RWPE2 (cell line): Measurements from ENCODE around the gene KDELR1.

ENCODE experiments used
- ATAC-seq: fragments of 200-7000 bp; cut with Tn5 transposase; 3 replicates; pipeline ENCODE4 v1.9.1; 2021; ENCODE audit warnings: low read depth
- DNase-seq: peaks from one replicate; pipeline ENCODE4 v3.0.0-alpha.2; 2020; ENCODE audit warnings: low spot score
- H3K27ac ChIP-seq: fragments of 450-650 bp; 2 replicates; pipeline ENCODE4 v1.5.1; 2017; ENCODE audit warnings: mild to moderate bottlenecking; ENCODE audit not compliant: poor library complexity, severe bottlenecking
- H3K27me3 ChIP-seq: fragments of 250-450 bp; sonication (Bioruptor Pico); 2 replicates; pipeline ENCODE4 v1.5.1; 2021; ENCODE audit warnings: mild to moderate bottlenecking, moderate library complexity; ENCODE audit not compliant: insufficient read depth, poor library complexity, severe bottlenecking
- H3K36me3 ChIP-seq: fragments of 250-450 bp; sonication (Bioruptor Pico); 2 replicates; pipeline ENCODE4 v1.5.1; 2020; ENCODE audit warnings: low read depth, mild to moderate bottlenecking, moderate library complexity
- H3K4me1 ChIP-seq: fragments of 250-450 bp; sonication (Bioruptor Pico); 2 replicates; pipeline ENCODE4 v1.5.1; 2021; ENCODE audit warnings: mild to moderate bottlenecking, moderate library complexity; ENCODE audit not compliant: insufficient read depth, poor library complexity, severe bottlenecking
- H3K4me3 ChIP-seq: fragments of 250-450 bp; sonication (Bioruptor Pico); 2 replicates; pipeline ENCODE4 v1.5.1; 2021; ENCODE audit warnings: mild to moderate bottlenecking, moderate library complexity; ENCODE audit not compliant: severe bottlenecking
- H3K9me3 ChIP-seq: fragments of 250-450 bp; sonication (Bioruptor Pico); 2 replicates; pipeline ENCODE4 v1.5.1; 2021; ENCODE audit warnings: mild to moderate bottlenecking, moderate library complexity; ENCODE audit not compliant: severe bottlenecking
- TF ChIP-seq, protein P1 (sequence below): fragments of 450-650 bp; IDR thresholded peaks from one replicate; pipeline ENCODE4 v1.5.1; 2017; ENCODE audit warnings: mild to moderate bottlenecking, moderate library complexity; ENCODE audit not compliant: poor library complexity, severe bottlenecking

The KDELR1 gene

GRCh38 chr19:48421548-48421947, 30.2 kb upstream of the KDELR1 start:
- Histone ChIP-seq H3K27ac (no peak overlapping the region), H3K4me3 (no peak overlapping the region), H3K4me1 (peaks cover 6% of the 10 kb centered on the region), H3K36me3 (no peaks in the 10 kb centered on the region), H3K9me3 (no peaks in the 10 kb centered on the region), H3K27me3 (no peaks in the 10 kb centered on the region)
- no peak for DNase-seq
- ATAC-seq, result no peak
- TF ChIP-seq, protein P1, sequence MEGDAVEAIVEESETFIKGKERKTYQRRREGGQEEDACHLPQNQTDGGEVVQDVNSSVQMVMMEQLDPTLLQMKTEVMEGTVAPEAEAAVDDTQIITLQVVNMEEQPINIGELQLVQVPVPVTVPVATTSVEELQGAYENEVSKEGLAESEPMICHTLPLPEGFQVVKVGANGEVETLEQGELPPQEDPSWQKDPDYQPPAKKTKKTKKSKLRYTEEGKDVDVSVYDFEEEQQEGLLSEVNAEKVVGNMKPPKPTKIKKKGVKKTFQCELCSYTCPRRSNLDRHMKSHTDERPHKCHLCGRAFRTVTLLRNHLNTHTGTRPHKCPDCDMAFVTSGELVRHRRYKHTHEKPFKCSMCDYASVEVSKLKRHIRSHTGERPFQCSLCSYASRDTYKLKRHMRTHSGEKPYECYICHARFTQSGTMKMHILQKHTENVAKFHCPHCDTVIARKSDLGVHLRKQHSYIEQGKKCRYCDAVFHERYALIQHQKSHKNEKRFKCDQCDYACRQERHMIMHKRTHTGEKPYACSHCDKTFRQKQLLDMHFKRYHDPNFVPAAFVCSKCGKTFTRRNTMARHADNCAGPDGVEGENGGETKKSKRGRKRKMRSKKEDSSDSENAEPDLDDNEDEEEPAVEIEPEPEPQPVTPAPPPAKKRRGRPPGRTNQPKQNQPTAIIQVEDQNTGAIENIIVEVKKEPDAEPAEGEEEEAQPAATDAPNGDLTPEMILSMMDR, result no peak

GRCh38 chr19:48419158-48419920, 28.0 kb upstream of the KDELR1 start:
- no peak overlapping the region for H3K27ac ChIP-seq
- H3K4me1 ChIP-seq, result no peaks in the 10 kb centered on the region
- TF ChIP-seq, protein P1, result no peak
- DNase-seq (no peak), ATAC-seq (no peak)
- H3K4me3 ChIP-seq, result no peak overlapping the region
- H3K9me3 ChIP-seq, result no peaks in the 10 kb centered on the region
- H3K36me3 ChIP-seq, result no peaks in the 10 kb centered on the region
- H3K27me3 ChIP-seq, result no peaks in the 10 kb centered on the region

DNA sequence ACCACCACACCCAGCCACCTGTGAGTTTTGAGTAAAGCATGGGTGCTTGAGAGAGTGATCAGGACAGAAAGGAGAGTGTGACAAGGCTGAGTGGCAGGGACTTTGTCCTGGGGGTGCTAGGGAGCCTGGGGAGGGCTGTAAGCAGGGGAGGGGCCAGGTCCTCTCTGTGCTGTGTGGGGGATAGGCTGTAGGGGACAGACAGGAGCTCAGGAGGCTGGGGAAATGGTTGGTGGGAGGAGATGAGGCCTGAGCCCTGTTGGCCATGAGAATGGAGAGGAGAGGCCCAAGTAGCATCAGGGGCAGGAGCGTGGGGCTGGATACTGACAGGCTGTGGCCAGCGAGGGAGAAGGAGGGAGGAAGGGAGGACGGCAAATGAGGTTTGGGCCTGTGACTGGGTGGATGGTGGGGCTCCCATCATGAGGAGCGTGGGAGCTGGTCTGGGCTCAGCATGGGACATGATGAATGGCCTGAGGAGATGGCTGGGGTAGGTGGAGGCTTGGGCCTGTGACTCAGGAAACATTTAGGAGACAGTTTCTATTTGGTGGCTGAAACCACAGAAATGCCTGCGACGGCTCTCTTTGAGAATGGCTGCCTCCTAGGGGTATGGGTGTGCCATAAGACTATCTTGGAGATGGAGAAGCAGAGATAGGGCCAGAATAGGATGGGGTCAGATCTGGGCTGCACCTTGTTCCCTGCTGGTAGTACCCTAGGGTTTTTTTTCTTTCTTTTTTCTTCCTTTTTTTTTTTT, 27.1 kb upstream of the KDELR1 start:
- ATAC-seq (no peak), DNase-seq (no peak)
- H3K4me3 ChIP-seq, result no peak overlapping the region
- no peaks in the 10 kb centered on the region for H3K36me3 ChIP-seq
- no peaks in the 10 kb centered on the region for H3K27me3 ChIP-seq
- H3K9me3 ChIP-seq, result no peaks in the 10 kb centered on the region
- TF ChIP-seq, protein P1, result no peak
- H3K27ac ChIP-seq, result no peak overlapping the region
- H3K4me1 ChIP-seq, result no peaks in the 10 kb centered on the region

GRCh38 chr19:48417421-48417820, 26.1 kb upstream of the KDELR1 start:
- Histone ChIP-seq H3K4me3 (no peak overlapping the region), H3K9me3 (no peaks in the 10 kb centered on the region), H3K27ac (no peak overlapping the region), H3K27me3 (no peaks in the 10 kb centered on the region), H3K36me3 (no peaks in the 10 kb centered on the region), H3K4me1 (no peaks in the 10 kb centered on the region)
- TF ChIP-seq, protein P1, result no peak
- ATAC-seq, result no peak
- DNase-seq, result no peak
